DOHH2 (cell line): Measurements from ENCODE around the gene PLA2G4A.

ENCODE experiments used
- H3F3A ChIP-seq: fragments of 200-600 bp; sonication (generic), shearing (Covaris generic); 2 replicates; pipeline ENCODE4 v1.6.0; 2016; ENCODE audit warnings: antibody characterized with exemption, mild to moderate bottlenecking; ENCODE audit not compliant: control insufficient read depth, insufficient read depth
- H3K27ac ChIP-seq: fragments of 200-600 bp; sonication (generic); 2 replicates; pipeline ENCODE4 v1.5.1; 2014; ENCODE audit warnings: low read depth, mild to moderate bottlenecking, low read length, moderate library complexity
- H3K27me3 ChIP-seq: fragments of 200-600 bp; sonication (generic); 2 replicates; pipeline ENCODE4 v1.6.1; 2014; ENCODE audit warnings: mild to moderate bottlenecking, low read length, mixed read lengths; ENCODE audit not compliant: control insufficient read depth
- H3K36me3 ChIP-seq: fragments of 200-600 bp; sonication (generic); 2 replicates; pipeline ENCODE4 v1.6.1; 2014; ENCODE audit warnings: mild to moderate bottlenecking, low read length, moderate library complexity, mixed read lengths; ENCODE audit not compliant: control insufficient read depth
- H3K4me1 ChIP-seq: fragments of 200-600 bp; sonication (generic); 2 replicates; pipeline ENCODE4 v1.6.1; 2014; ENCODE audit warnings: mild to moderate bottlenecking, low read length, mixed read lengths; ENCODE audit not compliant: control insufficient read depth
- H3K4me2 ChIP-seq: fragments of 200-600 bp; sonication (generic); 2 replicates; pipeline ENCODE4 v1.6.0; 2014; ENCODE audit warnings: mild to moderate bottlenecking, low read length, moderate library complexity
- H3K4me3 ChIP-seq: fragments of 200-600 bp; sonication (generic); 2 replicates; pipeline ENCODE4 v1.5.1; 2014; ENCODE audit warnings: mild to moderate bottlenecking, low read length, mixed read lengths
- H3K79me2 ChIP-seq: fragments of 200-600 bp; sonication (generic); 2 replicates; pipeline ENCODE4 v1.6.1; 2014; ENCODE audit warnings: mild to moderate bottlenecking, low read length, mixed read lengths; ENCODE audit not compliant: control insufficient read depth
- H3K9me2 ChIP-seq: fragments of 200-600 bp; sonication (generic); replicated peaks from 2 replicates; pipeline ENCODE4 v1.6.1; 2014; ENCODE audit warnings: mild to moderate bottlenecking, low read length, mixed read lengths; ENCODE audit not compliant: control insufficient read depth
- H3K9me3 ChIP-seq: fragments of 200-600 bp; sonication (generic); 2 replicates; pipeline ENCODE4 v1.6.1; 2014; ENCODE audit warnings: antibody characterized with exemption, low read length, mixed read lengths; ENCODE audit not compliant: control insufficient read depth, insufficient read depth
- H4K20me1 ChIP-seq: fragments of 200-600 bp; sonication (generic); 2 replicates; pipeline ENCODE4 v1.6.0; 2014; ENCODE audit warnings: low read depth, mild to moderate bottlenecking, antibody characterized with exemption, low read length, moderate library complexity; ENCODE audit not compliant: control insufficient read depth, insufficient read depth
- CTCF ChIP-seq: fragments of 200-600 bp; sonication (generic); IDR thresholded peaks from one replicate; pipeline ENCODE4 v1.5.1; 2014; ENCODE audit warnings: antibody characterized with exemption, mild to moderate bottlenecking, low read depth, low read length; ENCODE audit not compliant: poor library complexity, severe bottlenecking
- EZH2phosphoT487 ChIP-seq: fragments of 200-600 bp; sonication (generic); IDR thresholded peaks from 2 replicates; pipeline ENCODE4 v1.6.1; 2017; ENCODE audit warnings: borderline replicate concordance, mild to moderate bottlenecking, antibody characterized with exemption, low read length, moderate library complexity, mixed read lengths

The PLA2G4A gene

DNA sequence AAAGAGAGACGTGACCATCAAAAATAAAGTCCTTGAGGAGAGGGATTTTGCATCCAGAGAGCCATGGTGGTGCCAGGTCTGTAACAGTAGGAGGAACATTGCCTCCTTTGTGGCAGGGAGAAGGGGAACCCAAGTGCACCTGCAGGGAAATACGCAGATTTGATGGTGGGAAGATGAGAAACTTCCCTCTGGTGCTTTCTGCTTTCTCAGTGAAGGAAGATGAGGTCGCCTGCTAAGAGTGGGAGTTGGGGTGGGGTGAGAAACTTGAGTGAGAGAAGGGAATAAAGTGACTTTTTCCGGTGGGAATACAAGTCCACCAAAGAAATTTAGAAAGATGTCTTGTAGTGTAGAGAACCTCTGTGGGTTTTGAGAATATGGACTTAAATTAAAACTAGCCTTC lies 9.1 kb downstream of the PLA2G4A start:
- TF ChIP-seq EZH2phosphoT487 (no peak), CTCF (no peak)
- no peaks in the 10 kb centered on the region for H3F3A ChIP-seq
- no peak overlapping the region for H3K27ac ChIP-seq
- H3K4me2 ChIP-seq = no peak overlapping the region
- H3K4me3 ChIP-seq = no peak overlapping the region
- no peaks in the 10 kb centered on the region for H4K20me1 ChIP-seq
- no peaks in the 10 kb centered on the region for H3K27me3 ChIP-seq
- H3K9me2 ChIP-seq = no peaks in the 10 kb centered on the region
- H3K4me1 ChIP-seq = no peaks in the 10 kb centered on the region
- H3K36me3 ChIP-seq = no peaks in the 10 kb centered on the region
- H3K9me3 ChIP-seq = no peaks in the 10 kb centered on the region
- no peaks in the 10 kb centered on the region for H3K79me2 ChIP-seq

DNA sequence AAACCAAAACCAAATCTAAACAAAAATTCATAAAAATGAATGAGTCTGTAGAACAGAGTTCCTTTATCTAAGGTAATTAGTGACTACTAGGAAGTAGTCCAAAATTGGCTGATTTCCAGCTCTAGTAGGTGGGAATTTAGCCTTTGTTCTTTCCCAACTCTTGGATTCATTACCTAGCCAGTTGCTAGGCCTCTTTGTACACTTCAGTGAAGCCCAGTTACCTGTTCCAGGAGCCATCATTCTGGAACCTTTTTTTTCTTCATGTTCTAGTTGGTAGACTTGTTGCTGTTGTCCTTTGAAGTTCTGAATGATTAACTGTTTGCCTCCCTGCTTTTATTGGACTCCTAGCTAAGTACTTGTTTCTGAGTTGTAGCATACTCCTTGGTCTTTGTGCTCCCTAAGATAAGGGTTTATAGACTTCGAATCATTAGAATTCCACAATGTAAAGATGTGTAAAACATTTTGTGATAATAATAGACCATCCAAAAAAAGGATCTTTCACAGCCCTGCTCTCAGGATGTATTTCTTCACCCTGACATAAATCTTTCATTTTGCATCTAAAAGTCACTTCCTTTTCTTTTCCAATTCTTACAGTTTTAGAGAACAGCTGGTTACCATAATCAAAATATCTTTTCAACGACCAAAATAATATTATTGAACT lies 9.8 kb downstream of the PLA2G4A start:
- no peaks in the 10 kb centered on the region for H3K4me1 ChIP-seq
- no peaks in the 10 kb centered on the region for H3K9me2 ChIP-seq
- no peaks in the 10 kb centered on the region for H3K9me3 ChIP-seq
- H3K79me2 ChIP-seq = no peaks in the 10 kb centered on the region
- TF ChIP-seq CTCF (no peak), EZH2phosphoT487 (no peak)
- no peaks in the 10 kb centered on the region for H3K27me3 ChIP-seq
- H4K20me1 ChIP-seq = no peaks in the 10 kb centered on the region
- no peak overlapping the region for H3K4me3 ChIP-seq
- no peaks in the 10 kb centered on the region for H3K36me3 ChIP-seq
- no peak overlapping the region for H3K27ac ChIP-seq
- no peak overlapping the region for H3K4me2 ChIP-seq
- H3F3A ChIP-seq = no peaks in the 10 kb centered on the region

GRCh38 chr1:186839041-186839400 lies 10.3 kb downstream of the PLA2G4A start:
- Histone ChIP-seq H4K20me1 (no peaks in the 10 kb centered on the region), H3F3A (no peaks in the 10 kb centered on the region), H3K4me1 (no peaks in the 10 kb centered on the region), H3K36me3 (no peaks in the 10 kb centered on the region), H3K27ac (no peak overlapping the region), H3K79me2 (no peaks in the 10 kb centered on the region), H3K27me3 (no peaks in the 10 kb centered on the region), H3K4me2 (no peak overlapping the region), H3K4me3 (no peak overlapping the region), H3K9me2 (no peaks in the 10 kb centered on the region), H3K9me3 (no peaks in the 10 kb centered on the region)
- TF ChIP-seq CTCF (no peak), EZH2phosphoT487 (no peak)

- H3K27ac ChIP-seq = no peak overlapping the region
- H3K4me3 ChIP-seq = no peak overlapping the region
- no peaks in the 10 kb centered on the region for H3K79me2 ChIP-seq
- H4K20me1 ChIP-seq = no peaks in the 10 kb centered on the region
- no peaks in the 10 kb centered on the region for H3K36me3 ChIP-seq
- H3K9me2 ChIP-seq = no peaks in the 10 kb centered on the region
- H3K9me3 ChIP-seq = no peaks in the 10 kb centered on the region
- no peaks in the 10 kb centered on the region for H3K4me1 ChIP-seq
- no peaks in the 10 kb centered on the region for H3F3A ChIP-seq
- no peak overlapping the region for H3K4me2 ChIP-seq
- no peaks in the 10 kb centered on the region for H3K27me3 ChIP-seq
- no peak for TF ChIP-seq CTCF
- no peak for TF ChIP-seq EZH2phosphoT487
Measured at GRCh38 chr1:186841599-186841998, 12.8 kb downstream of the PLA2G4A start.
